Neutrophil (primary cell): ENCODE measurements around the gene PTPN14.

Experiments used
- H3K27ac ChIP-seq: fragments of 200-600 bp; sonication (generic); 2 replicates; pipeline ENCODE4 v1.5.1; 2016; ENCODE audit warnings: mild to moderate bottlenecking, moderate library complexity
- H3K27me3 ChIP-seq: fragments of 200-600 bp; sonication (generic); 2 replicates; pipeline ENCODE4 v1.6.0; 2016; ENCODE audit warnings: mild to moderate bottlenecking
- H3K36me3 ChIP-seq: fragments of 200-600 bp; sonication (generic); 2 replicates; pipeline ENCODE4 v1.5.1; 2017
- H3K4me1 ChIP-seq, 2 experiments: fragments of 200-600 bp in 1 of 2; sonication (generic) in 1 of 2; 1 replicate in 1 of 2; 2 replicates in 1 of 2; pipeline versions ENCODE4 v1.5.1 to v1.6.1; 2013 to 2016; ENCODE audit warnings: low read depth in 1 of 2, low read length in 1 of 2, mild to moderate bottlenecking in 1 of 2, moderate library complexity in 1 of 2; ENCODE audit not compliant: control insufficient read depth in 1 of 2, insufficient read depth in 1 of 2
- H3K4me3 ChIP-seq, 2 experiments: fragments of 200-600 bp in 1 of 2; sonication (generic) in 1 of 2; 1 replicate in 1 of 2; 2 replicates in 1 of 2; pipeline ENCODE4 v1.5.1; 2013 to 2016; ENCODE audit warnings: low read depth in 1 of 2, low read length in 1 of 2, mild to moderate bottlenecking in 1 of 2, moderate library complexity in 1 of 2
- H3K9me3 ChIP-seq: fragments of 200-600 bp; sonication (generic); 2 replicates; pipeline ENCODE4 v1.5.1; 2016
- TF ChIP-seq, protein P1 (sequence below): fragments of 200-600 bp; sonication (generic); IDR thresholded peaks from 2 replicates; pipeline ENCODE4 v1.5.1; 2016; ENCODE audit warnings: antibody characterized with exemption

Gene PTPN14

GRCh38 chr1:214385428-214385827 is 166.0 kb downstream of the PTPN14 start:
- no peak overlapping the region for H3K4me3 ChIP-seq
- no peaks in the 10 kb centered on the region for H3K27me3 ChIP-seq
- H3K4me1 ChIP-seq, result no peaks in the 10 kb centered on the region
- no peaks in the 10 kb centered on the region for H3K36me3 ChIP-seq
- H3K9me3 ChIP-seq, result no peaks in the 10 kb centered on the region
- no peak overlapping the region for H3K27ac ChIP-seq
- TF ChIP-seq, protein P1, sequence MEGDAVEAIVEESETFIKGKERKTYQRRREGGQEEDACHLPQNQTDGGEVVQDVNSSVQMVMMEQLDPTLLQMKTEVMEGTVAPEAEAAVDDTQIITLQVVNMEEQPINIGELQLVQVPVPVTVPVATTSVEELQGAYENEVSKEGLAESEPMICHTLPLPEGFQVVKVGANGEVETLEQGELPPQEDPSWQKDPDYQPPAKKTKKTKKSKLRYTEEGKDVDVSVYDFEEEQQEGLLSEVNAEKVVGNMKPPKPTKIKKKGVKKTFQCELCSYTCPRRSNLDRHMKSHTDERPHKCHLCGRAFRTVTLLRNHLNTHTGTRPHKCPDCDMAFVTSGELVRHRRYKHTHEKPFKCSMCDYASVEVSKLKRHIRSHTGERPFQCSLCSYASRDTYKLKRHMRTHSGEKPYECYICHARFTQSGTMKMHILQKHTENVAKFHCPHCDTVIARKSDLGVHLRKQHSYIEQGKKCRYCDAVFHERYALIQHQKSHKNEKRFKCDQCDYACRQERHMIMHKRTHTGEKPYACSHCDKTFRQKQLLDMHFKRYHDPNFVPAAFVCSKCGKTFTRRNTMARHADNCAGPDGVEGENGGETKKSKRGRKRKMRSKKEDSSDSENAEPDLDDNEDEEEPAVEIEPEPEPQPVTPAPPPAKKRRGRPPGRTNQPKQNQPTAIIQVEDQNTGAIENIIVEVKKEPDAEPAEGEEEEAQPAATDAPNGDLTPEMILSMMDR, result no peak

DNA sequence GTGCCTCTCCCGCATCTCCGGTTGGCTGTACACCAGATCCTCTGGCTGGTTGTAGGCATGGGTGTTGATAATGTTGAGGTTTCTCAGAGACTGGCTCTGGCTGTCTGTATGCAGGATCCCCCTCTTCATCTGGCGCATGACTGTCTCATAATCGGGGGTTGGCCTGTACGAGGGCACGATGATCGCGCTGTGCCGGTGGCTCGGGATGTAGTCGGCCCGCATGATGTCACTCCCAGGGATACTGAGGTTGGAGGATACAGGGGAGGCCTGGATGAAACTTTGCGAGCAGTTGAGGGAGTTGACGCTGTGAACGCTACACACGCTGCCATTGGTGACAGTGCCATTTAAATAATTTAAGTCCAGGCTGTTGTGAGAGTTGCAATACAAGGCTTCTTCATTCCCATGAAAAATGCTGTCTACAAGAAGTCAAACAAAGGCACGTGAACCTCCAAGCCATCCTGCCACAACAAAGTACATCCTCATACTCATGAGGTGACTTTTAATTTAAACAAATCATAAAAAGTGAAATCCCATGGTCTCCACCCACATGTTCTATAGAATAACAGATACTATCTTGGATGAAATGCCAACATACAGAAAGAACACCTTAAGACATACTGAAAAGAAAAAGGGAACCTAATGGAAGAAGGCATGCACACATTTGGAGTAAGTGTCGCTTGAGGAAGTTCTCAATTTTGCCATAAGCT is 166.9 kb downstream of the PTPN14 start:
- TF ChIP-seq, protein P1, result no peak
- no peaks in the 10 kb centered on the region for H3K27me3 ChIP-seq
- H3K9me3 ChIP-seq, result no peaks in the 10 kb centered on the region
- H3K36me3 ChIP-seq, result no peaks in the 10 kb centered on the region
- H3K4me3 ChIP-seq, result no peak overlapping the region
- no peaks in the 10 kb centered on the region for H3K4me1 ChIP-seq
- no peak overlapping the region for H3K27ac ChIP-seq

DNA sequence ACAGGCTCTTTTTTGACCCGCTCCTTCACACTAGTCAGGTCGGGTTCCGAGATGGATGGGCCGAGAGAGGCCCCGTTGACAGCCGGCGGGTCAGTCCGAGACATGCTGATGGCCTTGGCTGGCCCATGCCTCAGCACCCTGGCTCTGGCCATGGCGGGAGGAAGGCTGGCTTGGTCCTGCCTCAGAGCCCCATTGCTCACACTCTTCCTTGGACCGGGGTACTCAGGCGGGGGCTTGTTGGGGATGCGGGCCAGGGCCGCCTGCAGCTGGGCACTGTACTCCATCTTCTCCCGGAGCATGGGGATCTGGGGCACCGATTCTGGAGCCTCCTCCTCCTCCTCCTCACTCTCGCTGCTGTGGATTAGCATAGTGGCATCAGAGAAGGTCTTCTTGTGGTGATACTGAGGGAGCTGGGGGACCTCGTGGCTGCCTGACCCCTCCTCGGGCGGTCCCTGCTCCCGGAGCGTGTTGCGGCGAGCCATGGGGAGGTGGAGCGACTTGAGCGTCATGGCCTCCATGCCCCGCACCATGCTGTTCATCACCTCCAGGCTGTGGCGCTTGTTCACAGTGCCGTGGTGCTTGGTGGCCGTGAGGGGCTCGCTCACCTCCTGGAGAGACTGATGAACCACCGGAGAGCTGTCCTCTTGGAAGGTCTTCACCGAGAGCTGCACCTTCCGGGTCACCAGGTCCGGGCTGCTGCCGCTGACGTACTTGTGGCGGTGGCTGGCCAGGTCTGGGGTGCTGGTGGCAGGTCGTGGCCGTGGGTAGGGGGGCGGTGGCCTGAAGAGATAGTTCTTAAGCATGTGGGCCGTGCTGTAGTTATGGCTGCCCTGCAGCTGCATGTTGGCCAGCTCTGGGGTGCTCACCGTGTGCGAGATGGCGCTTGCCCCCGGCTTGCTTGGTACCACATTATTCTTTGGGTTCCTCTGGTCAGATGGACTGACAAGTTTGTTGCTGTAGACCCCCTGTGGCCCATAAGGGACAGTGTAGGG is 167.7 kb downstream of the PTPN14 start:
- Histone ChIP-seq H3K27me3 (no peaks in the 10 kb centered on the region), H3K27ac (no peak overlapping the region), H3K36me3 (no peaks in the 10 kb centered on the region), H3K9me3 (no peaks in the 10 kb centered on the region), H3K4me3 (no peak overlapping the region), H3K4me1 (no peaks in the 10 kb centered on the region)
- TF ChIP-seq, protein P1, result no peak

GRCh38 chr1:214380986-214381695 is 170.3 kb downstream of the PTPN14 start:
- TF ChIP-seq, protein P1, result no peak
- Histone ChIP-seq H3K9me3 (no peaks in the 10 kb centered on the region), H3K27ac (no peak overlapping the region)

DNA sequence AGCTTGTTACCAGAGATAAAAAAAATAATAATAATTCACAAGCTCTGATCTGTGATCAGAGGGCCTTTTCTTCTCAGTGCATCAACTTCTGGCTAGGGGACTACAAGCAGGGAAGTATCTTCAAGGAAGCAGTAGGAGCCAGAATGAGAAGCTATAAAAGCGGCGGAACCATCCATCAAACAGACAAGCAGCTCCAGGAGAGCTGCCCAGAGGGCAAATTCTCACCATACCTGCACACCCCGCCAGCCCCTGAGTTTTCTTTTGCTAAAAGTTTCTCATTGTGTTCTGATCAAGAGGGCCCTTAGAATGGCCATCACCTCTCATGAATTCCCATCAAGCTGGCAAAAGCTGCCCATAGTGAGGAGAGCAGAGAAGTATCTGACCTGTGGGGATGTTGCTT is 171.0 kb downstream of the PTPN14 start:
- Histone ChIP-seq H3K36me3 (no peaks in the 10 kb centered on the region), H3K4me3 (no peak overlapping the region), H3K9me3 (no peaks in the 10 kb centered on the region), H3K27me3 (no peaks in the 10 kb centered on the region), H3K27ac (no peak overlapping the region), H3K4me1 (no peaks in the 10 kb centered on the region)
- TF ChIP-seq, protein P1, result no peak

More at GRCh38 chr1:214380986-214381695, 170.3 kb downstream of the PTPN14 start:
- Histone ChIP-seq H3K36me3 (no peaks in the 10 kb centered on the region), H3K27me3 (no peaks in the 10 kb centered on the region), H3K4me3 (no peak overlapping the region), H3K4me1 (no peaks in the 10 kb centered on the region)
